Activated CD4-positive, alpha-beta T cell treated with anti-CD3 and anti-CD28 coated beads for 36 hours (primary cell): ENCODE data around the gene TPCN2. TPM values are rescaled to one million over a fixed set of nuclear protein-coding genes. Genes with fewer than 3 reads are reported as not detected.

Experiments used
- ATAC-seq: fragments of 200-7000 bp; cut with Tn5 transposase; one replicate; pipeline ENCODE4 v1.10.0; 2021; ENCODE audit warnings: mild to moderate bottlenecking, moderate library complexity
- CTCF ChIA-PET: fragments of 350-600 bp; sonication (Branson Sonifier 250); formaldehyde crosslinking; loops from one replicate; lab custom pipeline; 2021; ENCODE audit warnings: antibody characterized with exemption; lab: Charles Lee
- POLR2A ChIA-PET: fragments of 350-600 bp; sonication (Branson Sonifier 250); formaldehyde crosslinking; loops from one replicate; lab custom pipeline; 2021; ENCODE audit warnings: antibody characterized with exemption, inconsistent platforms; lab: Charles Lee
- DNase-seq: peaks from one replicate; pipeline ENCODE4 v3.0.0-alpha.2; 2020
- H3K27ac Mint-ChIP-seq: one replicate; pipeline ENCODE4 v1.8.0; 2021; ENCODE audit warnings: mixed read lengths
- H3K27me3 Mint-ChIP-seq: one replicate; pipeline ENCODE4 v1.8.0; 2021; ENCODE audit warnings: mixed read lengths
- H3K36me3 Mint-ChIP-seq: one replicate; pipeline ENCODE4 v1.8.0; 2021; ENCODE audit warnings: low read depth, mixed read lengths
- H3K4me1 Mint-ChIP-seq: one replicate; pipeline ENCODE4 v1.8.0; 2021; ENCODE audit warnings: mixed read lengths
- H3K4me3 Mint-ChIP-seq: one replicate; pipeline ENCODE4 v1.8.0; 2021; ENCODE audit warnings: mild to moderate bottlenecking, moderate library complexity, mixed read lengths
- H3K9me3 Mint-ChIP-seq: one replicate; pipeline ENCODE4 v1.8.0; 2021; ENCODE audit warnings: low read depth, mixed read lengths
- intact Hi-C, 2 experiments: fragments of 100-400 bp; cut with DNase I in 1 of 2; cut with micrococcal nuclease in 1 of 2; formaldehyde crosslinking; loops; one replicate each; pipeline versions ENCODE4 v1.14.2 to v1.15.1; 2022 to 2024; cut with DNase I, micrococcal nuclease
- total RNA-seq, 2 experiments: library from RNA; stranded (reverse); gene quantifications; one replicate each; pipeline ENCODE4 v1.2.3, GENCODE V29; 2021

TPCN2 gene
- total RNA-seq, 2 experiments from 2014 or later: 7.4 to 10.4 TPM

DNA sequence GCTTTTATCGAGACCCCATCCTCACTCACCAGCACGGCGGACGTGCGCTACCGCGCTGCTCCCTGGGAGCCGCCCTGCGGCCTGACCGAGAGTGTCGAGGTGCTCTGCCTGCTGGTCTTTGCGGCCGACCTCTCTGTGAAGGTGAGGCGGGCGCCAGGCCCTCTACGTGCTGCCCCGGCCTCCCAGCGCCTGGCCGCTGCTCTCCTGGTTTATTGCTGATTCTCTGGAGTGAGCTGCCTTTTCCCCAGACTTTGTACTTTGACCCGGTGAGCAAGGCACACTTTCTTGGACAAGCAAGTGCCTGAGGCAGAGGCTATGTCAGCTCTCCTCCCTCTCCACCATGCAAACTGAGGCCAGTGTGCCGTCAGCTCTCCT lies 6.5 kb downstream of the TPCN2 start:
- Mint-ChIP-seq H3K36me3 (peaks cover 1% of the 10 kb centered on the region), H3K27me3 (no peaks in the 10 kb centered on the region), H3K27ac (no peak overlapping the region), H3K4me1 (peaks cover 13% of the 10 kb centered on the region), H3K9me3 (no peaks in the 10 kb centered on the region), H3K4me3 (no peak overlapping the region)
- POLR2A ChIA-PET: no interaction called here
- CTCF ChIA-PET: no interaction called here
- DNase-seq (no peak), ATAC-seq (no peak)
- intact Hi-C loops: no loop called here

DNA sequence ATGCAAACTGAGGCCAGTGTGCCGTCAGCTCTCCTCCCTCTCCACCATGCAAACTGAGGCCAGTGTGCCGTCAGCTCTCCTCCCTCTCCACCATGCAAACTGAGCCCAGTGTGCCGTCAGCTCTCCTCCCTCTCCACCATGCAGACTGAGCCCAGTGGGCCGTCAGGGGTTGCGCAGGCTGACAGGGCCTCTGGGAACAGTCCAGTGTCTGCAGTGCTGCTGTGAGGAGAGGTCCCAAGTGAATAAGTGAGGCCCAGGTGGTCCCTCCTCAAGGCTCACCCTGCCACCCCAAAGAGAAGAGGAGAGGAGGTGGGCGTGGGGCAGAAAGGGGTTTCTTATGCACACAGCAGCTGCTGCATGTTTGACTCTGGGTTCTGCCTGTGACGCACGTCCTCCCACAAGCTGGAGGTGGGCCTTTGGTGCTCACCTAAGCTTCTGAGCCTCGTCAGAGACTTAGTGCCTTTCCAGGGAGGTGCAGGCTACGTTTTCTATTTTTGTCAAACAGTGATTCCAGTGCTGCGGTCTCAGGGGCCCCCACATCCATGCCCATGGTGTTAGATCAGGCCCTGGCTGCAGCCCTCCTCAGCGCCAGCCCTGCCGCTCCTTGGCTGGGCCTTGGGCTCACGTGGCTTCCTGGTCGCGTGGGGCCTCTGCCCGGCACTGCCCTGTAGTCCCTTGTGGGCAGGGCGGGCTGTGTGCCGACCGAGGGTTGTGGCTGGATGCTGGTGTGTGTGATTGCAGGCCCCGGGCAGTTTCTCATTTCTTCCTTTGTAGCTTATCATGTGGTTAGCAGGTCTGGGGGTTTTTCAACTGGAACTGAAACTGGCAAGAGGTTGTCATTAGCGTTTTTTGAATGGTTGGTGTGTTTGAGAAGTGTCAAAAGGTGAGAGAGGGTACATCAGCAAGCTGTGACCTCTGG lies 7.1 kb downstream of the TPCN2 start:
- Mint-ChIP-seq H3K4me3 (no peak overlapping the region), H3K4me1 (peaks cover 13% of the 10 kb centered on the region), H3K27ac (no peak overlapping the region), H3K36me3 (peaks cover 1% of the 10 kb centered on the region), H3K9me3 (no peaks in the 10 kb centered on the region), H3K27me3 (no peaks in the 10 kb centered on the region)
- peak; percentile 53 for ATAC-seq
- intact Hi-C loops: no loop called here
- DNase-seq: peak; percentile 25
- ChIA-PET POLR2A (no interaction called here), CTCF (no interaction called here)

GRCh38 chr11:69057236-69057635 lies 8.5 kb downstream of the TPCN2 start:
- H3K27ac Mint-ChIP-seq: no peak overlapping the region
- H3K4me1 Mint-ChIP-seq: peaks cover 5% of the 10 kb centered on the region
- peaks cover 1% of the 10 kb centered on the region for H3K36me3 Mint-ChIP-seq
- H3K27me3 Mint-ChIP-seq: no peaks in the 10 kb centered on the region
- H3K4me3 Mint-ChIP-seq: no peak overlapping the region
- DNase-seq: no peak
- POLR2A ChIA-PET: no interaction called here
- H3K9me3 Mint-ChIP-seq: no peaks in the 10 kb centered on the region
- intact Hi-C loops: no loop called here
- CTCF ChIA-PET: no interaction called here
- ATAC-seq: no peak

GRCh38 chr11:69057801-69058200 lies 9.1 kb downstream of the TPCN2 start:
- intact Hi-C loops: no loop called here
- Mint-ChIP-seq H3K4me1 (peaks cover 5% of the 10 kb centered on the region), H3K4me3 (no peak overlapping the region), H3K27ac (no peak overlapping the region), H3K36me3 (peaks cover 1% of the 10 kb centered on the region), H3K27me3 (no peaks in the 10 kb centered on the region), H3K9me3 (no peaks in the 10 kb centered on the region)
- DNase-seq (no peak), ATAC-seq (no peak)
- ChIA-PET POLR2A (no interaction called here), CTCF (interaction anchor here (0.9 kb wide), 1 partner anchor 9 kb away, joined by 3 read pairs; the partner anchor contains the start of gene TPCN2)

DNA sequence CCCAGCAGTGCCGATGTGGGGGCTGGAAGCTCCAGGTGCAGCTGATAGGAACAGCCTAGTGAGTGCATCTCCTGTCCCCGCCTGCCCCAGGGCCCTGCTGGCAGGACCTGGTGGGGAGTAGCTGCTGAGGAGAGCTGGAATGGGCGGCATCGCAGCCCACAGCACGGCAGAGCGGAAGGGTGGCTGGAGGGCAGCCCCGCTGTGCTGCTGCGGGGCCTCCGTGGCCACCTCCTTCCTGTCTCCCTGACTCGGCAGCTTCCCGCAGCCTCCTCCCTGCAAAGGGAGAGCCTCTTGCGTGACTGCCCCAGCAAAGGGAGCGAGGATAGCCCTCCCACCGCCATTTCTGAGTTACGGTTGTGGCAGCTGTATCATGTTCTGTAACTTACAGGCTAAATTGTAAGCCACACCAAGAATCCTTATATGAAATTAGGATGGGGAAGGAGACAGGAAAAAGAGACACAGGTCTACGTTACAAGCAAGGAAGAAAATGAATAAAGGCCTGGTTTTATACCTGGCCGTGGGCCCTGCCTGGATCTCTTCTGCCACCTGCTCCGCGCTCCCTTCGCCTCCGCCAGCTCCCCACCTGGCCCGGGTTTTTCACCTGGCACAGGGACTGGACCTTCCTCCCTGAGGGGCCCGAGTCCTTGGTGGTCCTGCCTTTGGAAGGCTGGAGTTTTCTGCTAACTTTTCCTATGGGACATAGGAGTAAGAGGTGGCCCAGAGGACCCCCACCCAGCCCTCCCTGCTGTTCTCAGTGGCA lies 10.0 kb downstream of the TPCN2 start:
- no peak for ATAC-seq
- Mint-ChIP-seq H3K4me1 (peaks cover 5% of the 10 kb centered on the region), H3K27ac (no peak overlapping the region), H3K4me3 (no peak overlapping the region), H3K9me3 (no peaks in the 10 kb centered on the region), H3K27me3 (no peaks in the 10 kb centered on the region), H3K36me3 (peaks cover 1% of the 10 kb centered on the region)
- POLR2A ChIA-PET: no interaction called here
- CTCF ChIA-PET: interaction anchor here (0.9 kb wide), 1 partner anchor 10 kb away, joined by 3 read pairs; the partner anchor contains the start of gene TPCN2
- DNase-seq: no peak
- intact Hi-C loops: no loop called here

DNA sequence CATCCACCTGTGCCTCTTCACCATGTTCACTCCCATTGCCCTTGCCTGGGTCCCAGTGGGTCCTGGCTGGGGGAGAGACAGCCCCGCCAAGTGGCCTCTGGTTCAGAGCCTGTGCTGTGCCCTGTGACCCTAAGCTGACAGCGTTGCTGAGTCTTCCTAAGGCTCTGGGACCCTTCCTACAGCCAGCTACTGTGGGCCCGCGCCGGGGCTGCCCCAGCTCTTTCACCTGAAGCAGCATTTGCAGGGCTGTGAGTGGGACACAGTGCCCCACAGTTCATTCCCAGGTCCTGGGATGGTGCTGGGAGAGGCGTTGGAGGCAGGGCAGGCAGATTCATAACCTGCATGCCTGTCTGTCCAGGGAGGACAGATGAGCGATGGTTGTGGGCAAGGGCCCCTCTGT lies 10.7 kb downstream of the TPCN2 start:
- no peaks in the 10 kb centered on the region for H3K36me3 Mint-ChIP-seq
- intact Hi-C loops: no loop called here
- H3K4me3 Mint-ChIP-seq: no peak overlapping the region
- ChIA-PET CTCF (no interaction called here), POLR2A (no interaction called here)
- H3K27ac Mint-ChIP-seq: no peak overlapping the region
- H3K4me1 Mint-ChIP-seq: peaks cover 5% of the 10 kb centered on the region
- DNase-seq (no peak), ATAC-seq (no peak)
- no peaks in the 10 kb centered on the region for H3K9me3 Mint-ChIP-seq
- H3K27me3 Mint-ChIP-seq: no peaks in the 10 kb centered on the region

- DNase-seq: no peak
- Mint-ChIP-seq H3K4me3 (no peak overlapping the region), H3K9me3 (no peaks in the 10 kb centered on the region), H3K27ac (no peak overlapping the region), H3K4me1 (peaks cover 5% of the 10 kb centered on the region), H3K27me3 (no peaks in the 10 kb centered on the region), H3K36me3 (no peaks in the 10 kb centered on the region)
- intact Hi-C loops: no loop called here
- CTCF ChIA-PET: no interaction called here
- ATAC-seq: no peak
- POLR2A ChIA-PET: no interaction called here
These were observed 11.3 kb downstream of the TPCN2 start for GRCh38 chr11:69059985-69060384.

- Mint-ChIP-seq H3K36me3 (no peaks in the 10 kb centered on the region), H3K4me1 (peaks cover 2% of the 10 kb centered on the region), H3K27ac (no peak overlapping the region), H3K9me3 (no peaks in the 10 kb centered on the region), H3K4me3 (no peak overlapping the region), H3K27me3 (no peaks in the 10 kb centered on the region)
- CTCF ChIA-PET: no interaction called here
- DNase-seq (no peak), ATAC-seq (no peak)
- POLR2A ChIA-PET: no interaction called here
- intact Hi-C loops: no loop called here
These were observed 12.3 kb downstream of the TPCN2 start for GRCh38 chr11:69060806-69061712.

DNA sequence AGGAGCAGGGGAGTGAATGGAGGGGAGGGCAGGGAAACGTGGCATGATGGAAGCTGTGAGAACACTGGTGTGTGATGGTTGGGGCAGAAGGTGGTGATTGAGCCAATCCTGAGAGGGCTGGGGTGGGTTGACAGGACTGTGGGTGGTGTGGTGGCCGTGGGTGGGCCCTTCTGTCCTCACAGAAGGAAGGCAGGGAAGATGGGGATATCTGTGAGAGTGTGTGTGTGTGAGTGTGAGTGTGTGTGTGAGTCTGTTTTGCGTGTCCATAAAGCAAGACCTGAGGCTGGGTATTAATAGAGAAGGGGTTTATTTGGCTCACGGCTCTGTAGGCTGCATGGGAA lies 13.0 kb downstream of the TPCN2 start:
- POLR2A ChIA-PET: no interaction called here
- H3K36me3 Mint-ChIP-seq: no peaks in the 10 kb centered on the region
- CTCF ChIA-PET: no interaction called here
- no peaks in the 10 kb centered on the region for H3K9me3 Mint-ChIP-seq
- intact Hi-C loops: no loop called here
- H3K4me3 Mint-ChIP-seq: no peak overlapping the region
- H3K4me1 Mint-ChIP-seq: no peaks in the 10 kb centered on the region
- H3K27me3 Mint-ChIP-seq: no peaks in the 10 kb centered on the region
- ATAC-seq: no peak
- no peak for DNase-seq
- no peak overlapping the region for H3K27ac Mint-ChIP-seq

- Mint-ChIP-seq H3K9me3 (no peaks in the 10 kb centered on the region), H3K27ac (no peak overlapping the region), H3K36me3 (no peaks in the 10 kb centered on the region), H3K4me3 (no peak overlapping the region), H3K27me3 (no peaks in the 10 kb centered on the region), H3K4me1 (no peaks in the 10 kb centered on the region)
- POLR2A ChIA-PET: no interaction called here
- intact Hi-C loops: no loop called here
- no peak for ATAC-seq
- no peak for DNase-seq
- CTCF ChIA-PET: no interaction called here
These were observed 13.6 kb downstream of the TPCN2 start for GRCh38 chr11:69062169-69062855.
